IMR-90 (cell line): ENCODE measurements around the gene S100A16. TPM values are rescaled to one million over a fixed set of nuclear protein-coding genes. Genes with fewer than 3 reads are reported as not detected.

ENCODE experiments used
- ATAC-seq: fragments of 200-7000 bp; cut with Tn5 transposase; 2 replicates; pipeline ENCODE4 v1.9.1; 2020; ENCODE audit warnings: low read depth, mild to moderate bottlenecking, moderate library complexity
- BruUV-seq: library from RNA; stranded (reverse); fragments of 400-500 nt; replicated peaks from 2 replicates; lab custom pipeline; 2021; lab: Mats Ljungman, UMichigan
- CTCF ChIA-PET: fragments of 300-600 bp; formaldehyde crosslinking; extraction: SDS; loops from one replicate; lab custom pipeline; 2021; ENCODE audit warnings: antibody characterized with exemption; lab: Yijun Ruan, JAX
- POLR2A ChIA-PET: fragments of 300-600 bp; sonication (Branson Sonifier 250); formaldehyde crosslinking; loops from one replicate; lab custom pipeline; 2022; ENCODE audit warnings: antibody characterized with exemption; ENCODE audit not compliant: unreplicated experiment; lab: Charles Lee
- DNase-seq: peaks from one replicate; pipeline ENCODE4 v3.0.0; 2013
- H2AFZ ChIP-seq: replicated peaks from 2 replicates; pipeline ENCODE3; 2013; ENCODE audit warnings: low read length, mild to moderate bottlenecking; ENCODE audit not compliant: poor library complexity
- H2AK5ac ChIP-seq: 2 replicates; pipeline ENCODE4 v1.6.1; 2013; ENCODE audit warnings: low read depth, low read length, inconsistent platforms
- H2AK9ac ChIP-seq: replicated peaks from 2 replicates; pipeline ENCODE3; 2013; ENCODE audit warnings: mild to moderate bottlenecking, low read depth, low read length, moderate library complexity; ENCODE audit not compliant: poor library complexity
- H2BK120ac ChIP-seq: 2 replicates; pipeline ENCODE4 v1.6.1; 2013; ENCODE audit warnings: low read depth, low read length, inconsistent platforms
- H2BK15ac ChIP-seq: 3 replicates; pipeline ENCODE4 v1.6.1; 2013; ENCODE audit warnings: low read depth, low read length, inconsistent platforms
- H2BK20ac ChIP-seq: 2 replicates; pipeline ENCODE4 v1.6.1; 2013; ENCODE audit warnings: low read depth, mild to moderate bottlenecking, inconsistent platforms, low read length, moderate library complexity
- H2BK5ac ChIP-seq: 2 replicates; pipeline ENCODE4 v1.6.1; 2013; ENCODE audit warnings: mild to moderate bottlenecking, low read depth, low read length, inconsistent platforms; ENCODE audit not compliant: poor library complexity, severe bottlenecking
- H3K14ac ChIP-seq: replicated peaks from 2 replicates; pipeline ENCODE4 v1.6.1; 2013; ENCODE audit warnings: low read depth, low read length, inconsistent platforms
- H3K18ac ChIP-seq: 2 replicates; pipeline ENCODE4 v1.6.1; 2013; ENCODE audit warnings: low read depth, low read length, control low read depth
- H3K23ac ChIP-seq: 2 replicates; pipeline ENCODE4 v1.6.1; 2013; ENCODE audit warnings: low read depth, low read length, inconsistent platforms
- H3K27ac ChIP-seq: 2 replicates; pipeline ENCODE4 v1.5.1; 2013; ENCODE audit warnings: mild to moderate bottlenecking, control low read depth, low read length; ENCODE audit not compliant: insufficient read depth
- H3K27me3 ChIP-seq: 2 replicates; pipeline ENCODE4 v1.6.1; 2013; ENCODE audit warnings: low read length; ENCODE audit not compliant: control insufficient read depth, insufficient read depth
- H3K36me3 ChIP-seq: 2 replicates; pipeline ENCODE4 v1.6.1; 2013; ENCODE audit warnings: low read length, mixed read lengths; ENCODE audit not compliant: control insufficient read depth, insufficient read depth
- H3K4ac ChIP-seq: 2 replicates; pipeline ENCODE4 v1.6.1; 2013; ENCODE audit warnings: low read depth, low read length, inconsistent platforms
- H3K4me1 ChIP-seq: 2 replicates; pipeline ENCODE4 v1.6.1; 2013; ENCODE audit warnings: low read length, mixed read lengths; ENCODE audit not compliant: control insufficient read depth, insufficient read depth
- H3K4me2 ChIP-seq: 2 replicates; pipeline ENCODE4 v1.6.1; 2013; ENCODE audit warnings: low read depth, mild to moderate bottlenecking, control low read depth, low read length, moderate library complexity
- H3K4me3 ChIP-seq: 2 replicates; pipeline ENCODE4 v1.5.1; 2013; ENCODE audit warnings: low read depth, mild to moderate bottlenecking, control low read depth, low read length, moderate library complexity; ENCODE audit not compliant: insufficient read depth
- H3K56ac ChIP-seq: 2 replicates; pipeline ENCODE4 v1.6.1; 2013; ENCODE audit warnings: low read length, inconsistent platforms; ENCODE audit not compliant: insufficient read depth; ENCODE audit errors: extremely low read depth
- H3K79me1 ChIP-seq, 2 experiments: 2 replicates each; pipeline ENCODE4 v1.6.1; 2013; ENCODE audit warnings: low read length in 2 of 2, inconsistent platforms in 1 of 2, low read depth in 1 of 2
- H3K9ac ChIP-seq: 2 replicates; pipeline ENCODE4 v1.6.1; 2013; ENCODE audit warnings: low read depth, low read length, control low read depth
- H3K9me1 ChIP-seq: 2 replicates; pipeline ENCODE4 v1.6.1; 2013; ENCODE audit warnings: low read length, inconsistent platforms; ENCODE audit not compliant: insufficient read depth
- H3K9me3 ChIP-seq: 2 replicates; pipeline ENCODE4 v1.6.1; 2013; ENCODE audit warnings: low read length; ENCODE audit not compliant: control insufficient read depth, insufficient read depth
- H4K20me1 ChIP-seq: 2 replicates; pipeline ENCODE4 v1.6.1; 2013; ENCODE audit warnings: low read length, inconsistent platforms; ENCODE audit not compliant: insufficient read depth
- H4K5ac ChIP-seq: 2 replicates; pipeline ENCODE4 v1.6.1; 2013; ENCODE audit warnings: mild to moderate bottlenecking, low read depth, low read length, control low read depth
- H4K8ac ChIP-seq, 2 experiments: 2 replicates each; pipeline ENCODE4 v1.6.1; 2013; ENCODE audit warnings: low read depth in 2 of 2, low read length in 2 of 2, control low read depth in 1 of 2, inconsistent platforms in 1 of 2
- H4K91ac ChIP-seq: 2 replicates; pipeline ENCODE4 v1.6.1; 2013; ENCODE audit warnings: low read depth, low read length, inconsistent platforms; ENCODE audit not compliant: insufficient read depth
- BHLHE40 ChIP-seq: fragments of 150-350 bp; IDR thresholded peaks from 2 replicates; pipeline ENCODE4 v1.6.1; 2016; ENCODE audit warnings: mild to moderate bottlenecking, low read depth, low read length
- CEBPB ChIP-seq: IDR thresholded peaks from 2 replicates; pipeline ENCODE4 v1.6.1; 2012; ENCODE audit warnings: low read depth, low read length, improper control_type of control experiment
- CHD1 ChIP-seq: IDR thresholded peaks from 2 replicates; pipeline ENCODE4 v1.6.1; 2012; ENCODE audit warnings: low read depth, low read length, improper control_type of control experiment
- FOS ChIP-seq: fragments of 150-350 bp; IDR thresholded peaks from 2 replicates; pipeline ENCODE4 v1.6.1; 2016; ENCODE audit warnings: low read depth, low read length
- MAFK ChIP-seq: IDR thresholded peaks from 2 replicates; pipeline ENCODE4 v1.6.1; 2012; ENCODE audit warnings: low read depth, low read length, improper control_type of control experiment
- MAZ ChIP-seq: IDR thresholded peaks from 2 replicates; pipeline ENCODE4 v1.6.1; 2012; ENCODE audit warnings: low read depth, mild to moderate bottlenecking, low read length, improper control_type of control experiment, moderate library complexity, borderline replicate concordance
- MXI1 ChIP-seq: IDR thresholded peaks from 2 replicates; pipeline ENCODE4 v1.6.1; 2012; ENCODE audit warnings: low read depth, mild to moderate bottlenecking, low read length, moderate library complexity, borderline replicate concordance
- NFE2L2 ChIP-seq: fragments of 150-350 bp; IDR thresholded peaks from 2 replicates; pipeline ENCODE4 v1.6.1; 2016; ENCODE audit warnings: low read depth, mild to moderate bottlenecking, low read length
- POLR2A ChIP-seq: IDR thresholded peaks from 2 replicates; pipeline ENCODE4 v1.6.1; 2012; ENCODE audit warnings: mild to moderate bottlenecking, low read depth, low read length
- RAD21 ChIP-seq: IDR thresholded peaks from 2 replicates; pipeline ENCODE4 v1.6.1; 2012; ENCODE audit warnings: low read length, improper control_type of control experiment
- RCOR1 ChIP-seq: IDR thresholded peaks from 2 replicates; pipeline ENCODE4 v1.6.1; 2012; ENCODE audit warnings: mild to moderate bottlenecking, low read length, improper control_type of control experiment; ENCODE audit not compliant: insufficient replicate concordance
- RFX5 ChIP-seq: IDR thresholded peaks from 2 replicates; pipeline ENCODE4 v1.8.0; 2012; ENCODE audit warnings: low read depth, mild to moderate bottlenecking, low read length, moderate library complexity
- SMC3 ChIP-seq: fragments of 150-350 bp; IDR thresholded peaks from 2 replicates; pipeline ENCODE4 v1.6.1; 2016; ENCODE audit warnings: low read depth, mild to moderate bottlenecking, antibody characterized with exemption, low read length, moderate library complexity
- WGBS, 2 experiments: methylation state at CpG; one replicate each; pipeline versions ENCODE4 v1.1.5 to v1.1.7; 2013; ENCODE audit warnings: missing lambda C conversion rate in 2 of 2; ENCODE audit not compliant: insufficient read length in 1 of 2; ENCODE audit errors: extremely low coverage in 2 of 2; 5-methylcytosine and 5-hydroxymethylcytosine counted together
- dilution Hi-C: fragments of 300-500 bp; cut with HindIII; formaldehyde crosslinking; loops from one replicate; pipeline ENCODE4 v1.14.3; 2018; ENCODE audit warnings: low sequenced_read_pairs; ENCODE audit not compliant: unreplicated experiment
- in situ Hi-C: fragments of 300-500 bp; cut with MboI; formaldehyde crosslinking; loops from 3 replicates; pipeline ENCODE4 v1.14.3; 2019; ENCODE audit warnings: low sequenced_read_pairs, inconsistent platforms, mixed read lengths
- intact Hi-C: fragments of 100-400 bp; cut with micrococcal nuclease; formaldehyde crosslinking; loops from 2 replicates; pipeline ENCODE4 v1.10.0; 2022
- polyA plus RNA-seq, 3 experiments: library from polyadenylated mRNA; depleted of rRNA; stranded (reverse); fragments of >200 nt; gene quantifications; 2 replicates each; pipeline ENCODE4 v1.2.3, GENCODE V29; 2012; ENCODE audit warnings: low replicate concordance in 1 of 3
- total RNA-seq: library from RNA; depleted of rRNA; stranded (reverse); fragments of >200 nt; gene quantifications from 2 replicates; pipeline ENCODE4 v1.2.3, GENCODE V29; 2012
- TF ChIP-seq, protein P1 (sequence below): fragments of 150-350 bp; IDR thresholded peaks from 2 replicates; pipeline ENCODE4 v1.6.1; 2016; ENCODE audit warnings: low read depth, mild to moderate bottlenecking, low read length, moderate library complexity, borderline replicate concordance
- TF ChIP-seq, protein P2 (sequence below): fragments of 150-350 bp; IDR thresholded peaks from 2 replicates; pipeline ENCODE4 v1.6.1; 2017; ENCODE audit warnings: mild to moderate bottlenecking, antibody characterized with exemption, low read length, low read depth
- TF ChIP-seq, protein P3 (sequence below): conservative IDR thresholded peaks from 2 replicates; pipeline ENCODE4 v1.5.1; 2012; ENCODE audit warnings: mild to moderate bottlenecking, low read depth, low read length, improper control_type of control experiment

The S100A16 gene
- total and polyA plus RNA-seq, 2 of the 4 experiments (the other 2 are of a cell fraction), result 201 to 515 TPM

DNA sequence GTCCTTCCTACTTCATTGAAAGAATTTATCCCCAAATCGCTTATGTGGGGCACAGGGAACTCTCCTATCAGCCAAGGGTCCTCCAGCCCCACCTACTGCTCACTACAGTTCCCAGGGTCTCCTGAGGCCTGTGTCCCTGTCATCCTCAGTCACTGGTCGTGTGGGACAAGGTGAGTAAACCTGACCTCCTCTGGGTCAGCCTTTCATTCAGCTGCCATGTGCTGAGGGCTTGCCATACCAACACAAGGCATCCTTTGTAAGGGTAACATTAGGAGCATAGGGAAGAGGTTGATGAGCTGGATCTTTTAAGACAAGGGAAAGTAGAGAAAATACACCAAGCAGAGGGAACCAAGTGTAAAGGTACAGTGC lies 34.4 kb upstream of the S100A16 start:
- Histone ChIP-seq H3K18ac (no peak overlapping the region), H2BK20ac (no peak overlapping the region), H3K79me1 (peaks cover 3 to 34% of the 10 kb centered on the region in 2 experiments; a peak in 3 of 4 replicates), H2AK9ac (no peak overlapping the region), H2AK5ac (no peak overlapping the region), H3K27ac (no peak overlapping the region), H2BK15ac (no peak overlapping the region), H4K5ac (no peak overlapping the region), H4K20me1 (peaks cover 4% of the 10 kb centered on the region; the same call in 1 of the 2 replicates), H3K56ac (no peak overlapping the region), H3K4me2 (no peak overlapping the region), H2AFZ (peak overlapping the region; percentile 63), H3K4ac (no peak overlapping the region), H3K9ac (no peak overlapping the region), H3K36me3 (peaks cover 26% of the 10 kb centered on the region), H3K27me3 (no peaks in the 10 kb centered on the region), H4K91ac (no peak overlapping the region), H3K4me1 (no peaks in the 10 kb centered on the region), H3K14ac (no peak overlapping the region), H3K9me1 (peaks cover 8% of the 10 kb centered on the region), H3K9me3 (no peaks in the 10 kb centered on the region), H3K4me3 (no peak overlapping the region), H3K23ac (no peak overlapping the region), H2BK5ac (no peak overlapping the region), H4K8ac (no peak overlapping the region), H2BK120ac (no peak overlapping the region)
- BruUV-seq, result no TSS peak
- TF ChIP-seq CEBPB (no peak), MAZ (no peak), RCOR1 (no peak), MXI1 (no peak), MAFK (no peak), POLR2A (no peak), RFX5 (no peak), FOS (no peak), SMC3 (no peak), RAD21 (no peak), CHD1 (no peak), BHLHE40 (no peak), NFE2L2 (no peak)
- TF ChIP-seq, protein P1, sequence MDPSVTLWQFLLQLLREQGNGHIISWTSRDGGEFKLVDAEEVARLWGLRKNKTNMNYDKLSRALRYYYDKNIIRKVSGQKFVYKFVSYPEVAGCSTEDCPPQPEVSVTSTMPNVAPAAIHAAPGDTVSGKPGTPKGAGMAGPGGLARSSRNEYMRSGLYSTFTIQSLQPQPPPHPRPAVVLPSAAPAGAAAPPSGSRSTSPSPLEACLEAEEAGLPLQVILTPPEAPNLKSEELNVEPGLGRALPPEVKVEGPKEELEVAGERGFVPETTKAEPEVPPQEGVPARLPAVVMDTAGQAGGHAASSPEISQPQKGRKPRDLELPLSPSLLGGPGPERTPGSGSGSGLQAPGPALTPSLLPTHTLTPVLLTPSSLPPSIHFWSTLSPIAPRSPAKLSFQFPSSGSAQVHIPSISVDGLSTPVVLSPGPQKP, result no peak
- TF ChIP-seq, protein P2, sequence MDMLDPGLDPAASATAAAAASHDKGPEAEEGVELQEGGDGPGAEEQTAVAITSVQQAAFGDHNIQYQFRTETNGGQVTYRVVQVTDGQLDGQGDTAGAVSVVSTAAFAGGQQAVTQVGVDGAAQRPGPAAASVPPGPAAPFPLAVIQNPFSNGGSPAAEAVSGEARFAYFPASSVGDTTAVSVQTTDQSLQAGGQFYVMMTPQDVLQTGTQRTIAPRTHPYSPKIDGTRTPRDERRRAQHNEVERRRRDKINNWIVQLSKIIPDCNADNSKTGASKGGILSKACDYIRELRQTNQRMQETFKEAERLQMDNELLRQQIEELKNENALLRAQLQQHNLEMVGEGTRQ, result no peak
- TF ChIP-seq, protein P3, sequence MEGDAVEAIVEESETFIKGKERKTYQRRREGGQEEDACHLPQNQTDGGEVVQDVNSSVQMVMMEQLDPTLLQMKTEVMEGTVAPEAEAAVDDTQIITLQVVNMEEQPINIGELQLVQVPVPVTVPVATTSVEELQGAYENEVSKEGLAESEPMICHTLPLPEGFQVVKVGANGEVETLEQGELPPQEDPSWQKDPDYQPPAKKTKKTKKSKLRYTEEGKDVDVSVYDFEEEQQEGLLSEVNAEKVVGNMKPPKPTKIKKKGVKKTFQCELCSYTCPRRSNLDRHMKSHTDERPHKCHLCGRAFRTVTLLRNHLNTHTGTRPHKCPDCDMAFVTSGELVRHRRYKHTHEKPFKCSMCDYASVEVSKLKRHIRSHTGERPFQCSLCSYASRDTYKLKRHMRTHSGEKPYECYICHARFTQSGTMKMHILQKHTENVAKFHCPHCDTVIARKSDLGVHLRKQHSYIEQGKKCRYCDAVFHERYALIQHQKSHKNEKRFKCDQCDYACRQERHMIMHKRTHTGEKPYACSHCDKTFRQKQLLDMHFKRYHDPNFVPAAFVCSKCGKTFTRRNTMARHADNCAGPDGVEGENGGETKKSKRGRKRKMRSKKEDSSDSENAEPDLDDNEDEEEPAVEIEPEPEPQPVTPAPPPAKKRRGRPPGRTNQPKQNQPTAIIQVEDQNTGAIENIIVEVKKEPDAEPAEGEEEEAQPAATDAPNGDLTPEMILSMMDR, result no peak
- in situ Hi-C loops, result loop anchor here (10.0 kb wide), 1 partner anchor 133 kb away; no protein-coding TSS in a partner anchor
- ChIA-PET CTCF (no interaction called here), POLR2A (no interaction called here)
- peak; percentile 40 for ATAC-seq
- no CpG with 5 or more reads among the region's 2 CpGs for WGBS, 2 experiments
- no peak for DNase-seq
- dilution Hi-C loops, result no loop called here
- intact Hi-C loops, result no loop called here
